Tibial artery (tissue), 4 donors: ENCODE measurements around the gene ACE.

ENCODE experiments used
- DNase-seq, 2 donors: peaks; one replicate each; pipeline ENCODE4 v3.0.0-alpha.2; 2019
- H3K27ac ChIP-seq, 2 donors: fragments of 200-600 bp; sonication (generic) in 1 of 2; 1 replicate in 1 of 2; 2 replicates in 1 of 2; pipeline ENCODE4 v1.5.1; 2018 to 2019; ENCODE audit warnings: mild to moderate bottlenecking in 1 of 2
- H3K27me3 ChIP-seq, 2 donors: fragments of 200-600 bp; sonication (generic) in 1 of 2; one replicate each; pipeline versions ENCODE4 v1.5.1 to v1.6.0; 2016 to 2019
- H3K36me3 ChIP-seq, 3 donors: fragments of 200-600 bp; sonication (generic) in 2 of 3; one replicate each; pipeline ENCODE4 v1.5.1; 2016 to 2019; ENCODE audit warnings: mild to moderate bottlenecking in 2 of 3
- H3K4me1 ChIP-seq, 4 donors: fragments of 200-600 bp; sonication (generic) in 2 of 4; 1 replicate in 3 of 4; 2 replicates in 1 of 4; pipeline ENCODE4 v1.5.1; 2016 to 2019
- H3K4me3 ChIP-seq, 2 donors: fragments of 200-600 bp; sonication (generic) in 1 of 2; 1 replicate in 1 of 2; 2 replicates in 1 of 2; pipeline ENCODE4 v1.5.1; 2018 to 2019; ENCODE audit warnings: mild to moderate bottlenecking in 2 of 2
- H3K9me3 ChIP-seq, 3 donors: fragments of 200-600 bp; sonication (generic) in 1 of 3; one replicate each; pipeline ENCODE4 v1.5.1; 2016 to 2019
- intact Hi-C: fragments of 100-400 bp; cut with DNase I; formaldehyde crosslinking; loops from one replicate; pipeline ENCODE4 v1.15.0; 2023; ENCODE audit warnings: low total_unique reads
- TF ChIP-seq, protein P1 (sequence below), 2 experiments: fragments of 200-600 bp in 1 of 2; fragments of 450-650 bp in 1 of 2; IDR thresholded peaks; one replicate each; pipeline ENCODE4 v1.5.1; 2017 to 2019; ENCODE audit warnings: antibody characterized with exemption in 2 of 2, mild to moderate bottlenecking in 1 of 2, moderate library complexity in 1 of 2

Gene ACE

DNA sequence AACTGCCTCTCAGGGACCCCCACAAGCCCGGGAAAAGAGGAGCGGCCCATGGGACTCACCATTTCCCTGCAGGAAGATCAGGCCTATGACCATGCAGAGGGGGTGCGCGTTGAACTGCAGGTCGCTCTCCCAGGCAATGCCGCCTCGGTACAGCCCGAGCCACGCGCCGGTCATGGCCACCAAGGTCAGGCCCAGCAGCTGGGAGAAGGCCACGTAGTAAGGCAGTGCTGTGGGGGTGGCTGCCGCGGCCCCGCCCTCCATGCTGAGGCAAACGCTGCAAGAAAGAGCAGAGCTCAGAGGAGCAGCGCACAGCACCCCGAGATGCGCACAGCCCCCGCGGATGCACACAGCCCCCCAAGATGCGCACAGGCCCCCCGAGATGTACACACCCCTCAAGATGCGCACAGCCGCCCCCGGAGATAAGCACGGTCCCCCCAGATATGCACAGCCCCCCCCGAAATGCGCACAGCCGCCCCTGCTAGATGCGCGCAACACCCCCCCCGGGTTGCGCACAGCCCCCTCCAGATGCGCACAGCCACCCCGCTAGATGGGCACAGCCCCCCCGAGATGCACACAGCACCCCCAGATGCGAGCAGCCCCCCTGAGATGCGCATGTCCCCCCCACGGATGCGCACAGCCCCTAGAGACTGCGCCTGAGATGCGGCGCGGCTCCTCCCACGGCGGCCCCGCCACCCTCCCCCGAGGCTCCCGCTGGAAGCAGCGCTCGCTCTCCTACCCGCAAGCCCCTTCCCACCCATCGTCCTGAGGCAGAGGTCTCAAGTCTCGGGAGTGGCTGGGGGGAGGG, 39.4 kb upstream of the ACE start:
- intact Hi-C loops = no loop called here
- DNase-seq = no peak

DNA sequence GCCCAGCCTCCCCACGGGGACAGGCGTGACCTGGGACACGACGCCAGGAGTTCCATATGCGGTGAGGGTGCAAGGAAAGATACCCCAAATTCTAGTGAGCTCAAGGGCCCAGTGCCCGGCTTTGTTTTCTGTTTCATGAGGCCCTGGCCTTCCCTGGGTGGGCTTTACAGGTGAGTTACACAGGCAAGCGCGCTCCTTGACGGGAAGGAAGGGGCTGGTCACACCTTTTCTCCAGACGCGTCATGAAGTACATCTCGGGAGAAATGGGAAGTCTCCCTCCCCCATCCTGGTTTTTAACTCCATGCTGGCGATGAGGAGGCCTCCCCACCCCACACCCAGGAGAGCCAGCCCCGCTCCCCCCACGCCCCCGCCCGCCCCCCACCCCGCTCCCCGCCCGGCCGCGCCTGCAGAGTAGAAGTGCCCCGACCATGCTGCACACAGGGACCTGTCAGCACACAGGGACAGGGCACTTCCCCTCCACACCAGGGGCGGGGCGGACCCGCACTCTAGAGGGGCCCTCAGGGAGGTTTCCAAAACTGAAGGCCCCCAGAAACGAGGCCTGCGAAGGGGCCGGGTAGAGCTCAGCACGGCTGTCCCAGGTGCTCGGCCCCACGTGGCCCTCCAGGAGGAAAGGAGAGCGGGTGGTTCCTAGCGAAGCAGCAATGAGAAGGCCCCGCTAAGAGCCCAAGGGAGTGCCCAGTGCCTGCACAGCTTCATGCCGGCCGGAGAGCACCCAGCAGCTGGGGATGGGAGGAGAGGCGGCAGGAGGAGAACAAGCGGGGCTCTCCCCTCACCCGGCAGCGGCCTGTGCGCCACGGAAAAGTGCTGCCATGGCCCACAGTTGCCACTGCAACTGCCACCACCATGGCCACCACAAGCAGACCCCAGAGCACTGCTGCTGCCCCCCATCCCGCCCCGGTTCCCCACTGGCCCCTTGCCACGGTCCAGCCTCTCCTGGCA, 38.5 kb upstream of the ACE start:
- Histone ChIP-seq H3K9me3 (no peaks in the 10 kb centered on the region), H3K27me3 (peaks cover 0 to 33% of the 10 kb centered on the region in 2 donors), H3K27ac (no peak overlapping the region), H3K4me3 (no peak overlapping the region), H3K4me1 (peaks cover 0 to 48% (median 25%) of the 10 kb centered on the region in 4 donors), H3K36me3 (no peaks in the 10 kb centered on the region)
- intact Hi-C loops = no loop called here
- DNase-seq = no peak
- TF ChIP-seq, protein P1, sequence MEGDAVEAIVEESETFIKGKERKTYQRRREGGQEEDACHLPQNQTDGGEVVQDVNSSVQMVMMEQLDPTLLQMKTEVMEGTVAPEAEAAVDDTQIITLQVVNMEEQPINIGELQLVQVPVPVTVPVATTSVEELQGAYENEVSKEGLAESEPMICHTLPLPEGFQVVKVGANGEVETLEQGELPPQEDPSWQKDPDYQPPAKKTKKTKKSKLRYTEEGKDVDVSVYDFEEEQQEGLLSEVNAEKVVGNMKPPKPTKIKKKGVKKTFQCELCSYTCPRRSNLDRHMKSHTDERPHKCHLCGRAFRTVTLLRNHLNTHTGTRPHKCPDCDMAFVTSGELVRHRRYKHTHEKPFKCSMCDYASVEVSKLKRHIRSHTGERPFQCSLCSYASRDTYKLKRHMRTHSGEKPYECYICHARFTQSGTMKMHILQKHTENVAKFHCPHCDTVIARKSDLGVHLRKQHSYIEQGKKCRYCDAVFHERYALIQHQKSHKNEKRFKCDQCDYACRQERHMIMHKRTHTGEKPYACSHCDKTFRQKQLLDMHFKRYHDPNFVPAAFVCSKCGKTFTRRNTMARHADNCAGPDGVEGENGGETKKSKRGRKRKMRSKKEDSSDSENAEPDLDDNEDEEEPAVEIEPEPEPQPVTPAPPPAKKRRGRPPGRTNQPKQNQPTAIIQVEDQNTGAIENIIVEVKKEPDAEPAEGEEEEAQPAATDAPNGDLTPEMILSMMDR (IDR thresholded peaks at IDR 0.05) = no peak

More for the DNA sequence above, 39.4 kb upstream of the ACE start:
- peaks cover 0 to 33% of the 10 kb centered on the region in 2 donors for H3K27me3 ChIP-seq
- no peaks in the 10 kb centered on the region for H3K9me3 ChIP-seq
- H3K36me3 ChIP-seq = no peaks in the 10 kb centered on the region
- no peak overlapping the region for H3K27ac ChIP-seq
- TF ChIP-seq, protein P1 (IDR thresholded peaks at IDR 0.05) = no peak
- peaks cover 0 to 52% (median 27%) of the 10 kb centered on the region in 4 donors for H3K4me1 ChIP-seq
- H3K4me3 ChIP-seq = no peak overlapping the region

DNA sequence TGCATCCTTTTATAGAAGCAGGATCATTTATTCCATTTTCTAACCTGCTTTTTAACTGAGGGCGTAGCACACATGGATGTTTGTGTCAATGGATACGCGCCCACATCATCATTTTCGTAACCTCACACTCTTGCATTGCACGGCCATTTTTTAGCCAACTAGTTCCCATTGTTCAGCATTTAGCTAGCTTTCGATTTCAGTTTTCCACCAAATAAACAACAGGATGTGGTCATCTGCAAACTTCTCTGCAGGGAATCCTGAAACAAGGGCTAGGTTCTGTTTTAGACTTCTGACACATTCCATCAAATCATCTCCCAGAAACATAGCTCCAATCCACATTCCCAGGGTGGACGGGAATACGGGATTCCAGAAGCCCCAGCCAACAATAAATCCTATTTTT, 37.2 kb upstream of the ACE start:
- Histone ChIP-seq H3K4me1 (peaks cover 0 to 35% (median 13%) of the 10 kb centered on the region in 4 donors), H3K9me3 (no peaks in the 10 kb centered on the region), H3K27me3 (peaks cover 0 to 33% of the 10 kb centered on the region in 2 donors), H3K36me3 (no peaks in the 10 kb centered on the region), H3K4me3 (no peak overlapping the region), H3K27ac (no peak overlapping the region)
- TF ChIP-seq, protein P1 (IDR thresholded peaks at IDR 0.05) = no peak
- intact Hi-C loops = no loop called here
- no peak for DNase-seq

DNA sequence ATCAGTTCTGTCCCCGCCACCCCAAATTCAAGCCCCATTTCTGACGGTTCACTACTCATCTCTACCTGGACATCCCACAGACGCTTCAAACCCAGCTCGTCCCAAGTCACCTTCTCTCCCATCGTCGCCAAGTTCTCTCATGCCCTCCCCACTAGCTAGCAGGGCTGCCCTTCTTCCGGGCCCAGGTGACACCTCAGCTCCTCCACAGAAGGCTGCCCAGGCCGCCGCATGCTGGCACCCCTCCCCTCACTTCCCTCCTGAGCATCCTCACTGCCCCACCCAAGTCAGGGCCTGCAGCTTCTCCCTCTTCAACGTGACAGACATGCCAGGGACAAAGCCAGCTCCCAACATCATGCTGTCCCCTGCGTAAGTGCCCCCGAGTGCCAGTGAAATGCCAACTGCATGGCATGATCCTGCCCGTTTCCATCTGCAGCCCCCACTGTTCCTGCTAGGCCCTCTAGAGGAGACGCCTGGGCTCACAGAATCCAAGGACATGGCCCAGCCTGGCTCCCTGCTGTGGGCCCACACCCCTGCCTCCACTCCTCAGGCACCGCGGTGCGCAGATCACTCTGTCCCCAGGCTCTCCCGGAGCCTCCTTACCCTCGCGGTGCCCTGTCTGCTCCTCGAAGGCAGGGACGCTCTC, 36.6 kb upstream of the ACE start:
- DNase-seq = no peak
- Histone ChIP-seq H3K4me1 (peaks cover 0 to 34% (median 9%) of the 10 kb centered on the region in 4 donors), H3K36me3 (no peaks in the 10 kb centered on the region), H3K27ac (no peak overlapping the region), H3K4me3 (no peak overlapping the region), H3K27me3 (peaks cover 0 to 33% of the 10 kb centered on the region in 2 donors), H3K9me3 (no peaks in the 10 kb centered on the region)
- intact Hi-C loops = no loop called here
- TF ChIP-seq, protein P1 (IDR thresholded peaks at IDR 0.05) = no peak

DNA sequence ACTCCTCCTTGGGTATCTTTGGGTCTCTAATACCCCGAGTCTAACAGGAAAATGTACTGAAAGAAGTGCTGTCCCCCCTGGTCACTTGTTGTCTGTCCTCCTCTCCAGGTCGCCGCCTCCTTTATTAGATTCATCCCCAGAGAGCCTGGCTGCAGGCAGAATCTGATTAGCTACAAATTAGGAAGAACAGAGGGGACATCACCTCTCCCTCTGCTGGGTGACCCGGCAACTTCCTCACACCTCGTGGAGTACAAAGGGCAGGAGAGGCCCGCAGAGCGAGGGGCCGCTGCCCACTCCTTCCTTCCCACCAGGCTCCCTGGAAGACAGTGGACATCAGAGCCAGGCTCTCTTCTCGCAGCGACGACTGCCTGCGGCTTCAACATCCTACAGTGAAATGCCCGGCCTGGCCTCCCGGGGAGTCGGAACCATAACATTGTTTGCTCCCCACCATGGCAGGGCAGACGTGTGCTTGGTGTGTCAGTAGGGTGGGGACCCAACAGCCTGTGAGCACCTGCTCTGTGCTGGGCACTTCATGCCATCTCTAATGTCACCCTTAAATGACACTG, 36.0 kb upstream of the ACE start:
- H3K4me3 ChIP-seq = no peak overlapping the region
- H3K9me3 ChIP-seq = no peaks in the 10 kb centered on the region
- H3K27ac ChIP-seq = no peak overlapping the region
- no peak for DNase-seq
- intact Hi-C loops = no loop called here
- H3K4me1 ChIP-seq = peaks cover 0 to 34% (median 8%) of the 10 kb centered on the region in 4 donors
- TF ChIP-seq, protein P1 (IDR thresholded peaks at IDR 0.05) = no peak
- H3K27me3 ChIP-seq = peaks cover 0 to 30% of the 10 kb centered on the region in 2 donors
- no peaks in the 10 kb centered on the region for H3K36me3 ChIP-seq
